K562 (cell line): ENCODE measurements around the gene HPRT1. TPM values are rescaled to one million over a fixed set of nuclear protein-coding genes. Genes with fewer than 3 reads are reported as not detected.

Experiments used
- ATAC-seq: fragments of 200-7000 bp; cut with Tn5 transposase; 3 replicates; pipeline ENCODE4 v1.9.1; 2020; ENCODE audit warnings: moderate library complexity
- BruUV-seq: library from RNA; stranded (reverse); fragments of 400-500 nt; replicated peaks from 2 replicates; lab custom pipeline; 2021; lab: Mats Ljungman, UMichigan
- CTCF ChIA-PET: fragments of 300-600 bp; formaldehyde crosslinking; extraction: SDS; loops from one replicate; lab custom pipeline; 2021; ENCODE audit warnings: low intra/inter-chr PET ratio; lab: Yijun Ruan, JAX
- POLR2A ChIA-PET: fragments of 300-600, 350-650 bp; sonication (Branson Sonifier 250); formaldehyde crosslinking; extraction: SDS; loops from one replicate; lab custom pipeline; 2021; ENCODE audit warnings: antibody characterized with exemption, inconsistent platforms; lab: Yijun Ruan, JAX
- DNase-seq, 4 experiments: peaks; one replicate each; pipeline versions ENCODE4 v3.0.0 to v3.0.0-alpha.2; 2011 to 2018; ENCODE audit warnings: low spot score in 3 of 4, mixed read lengths in 3 of 4; ENCODE audit errors: extremely low read depth in 1 of 4
- FAIRE-seq: peaks from 2 replicates; lab custom pipeline; 2011; peaks lifted over from hg19 to GRCh38; lab: Jason Lieb, UNC
- H2AFZ ChIP-seq: 2 replicates; pipeline ENCODE4 v1.6.0; 2011; ENCODE audit warnings: low read depth, low read length, control low read depth, inconsistent platforms
- H3K27ac ChIP-seq: fragments of 200-600 bp; 3 replicates; pipeline ENCODE4 v1.8.0; 2011; ENCODE audit warnings: low read depth, mild to moderate bottlenecking, control low read depth, inconsistent platforms, low read length, moderate library complexity, mixed read lengths; ENCODE audit errors: extremely low read depth
- H3K27me3 ChIP-seq, 2 experiments: fragments of 300-600 bp in 1 of 2; 2 replicates in 1 of 2; 3 replicates in 1 of 2; pipeline versions ENCODE4 v1.6.0 to v1.8.0; 2011; ENCODE audit warnings: inconsistent platforms in 2 of 2, low read length in 2 of 2, mild to moderate bottlenecking in 1 of 2, mixed read lengths in 1 of 2, moderate library complexity in 1 of 2; ENCODE audit not compliant: control insufficient read depth in 2 of 2, insufficient read depth in 2 of 2
- H3K36me3 ChIP-seq: fragments of 300-600 bp; 3 replicates; pipeline ENCODE4 v1.8.0; 2011; ENCODE audit warnings: mild to moderate bottlenecking, low read length, inconsistent platforms; ENCODE audit not compliant: control insufficient read depth, insufficient read depth
- H3K4me1 ChIP-seq, 2 experiments: fragments of 200-600 bp in 1 of 2; replicated peaks in 1 of 2; 2 replicates in 1 of 2; 3 replicates in 1 of 2; pipeline versions ENCODE4 v1.5.1 to v1.8.0; 2011; ENCODE audit warnings: inconsistent platforms in 2 of 2, low read length in 2 of 2, mild to moderate bottlenecking in 1 of 2, mixed read lengths in 1 of 2, moderate library complexity in 1 of 2; ENCODE audit not compliant: control insufficient read depth in 2 of 2, insufficient read depth in 2 of 2
- H3K4me2 ChIP-seq: 2 replicates; pipeline ENCODE4 v1.6.1; 2011; ENCODE audit warnings: low read length, control low read depth, inconsistent platforms, mixed read lengths; ENCODE audit not compliant: insufficient read depth
- H3K4me3 ChIP-seq: fragments of 200-600 bp; sonication (generic), shearing (Covaris generic); 2 replicates; pipeline ENCODE4 v1.5.1; 2016; ENCODE audit warnings: control low read depth, inconsistent platforms
- H3K79me2 ChIP-seq: fragments of 200-600 bp; 3 replicates; pipeline ENCODE4 v1.8.0; 2011; ENCODE audit warnings: low read length, inconsistent platforms; ENCODE audit not compliant: control insufficient read depth, insufficient read depth
- H3K9ac ChIP-seq, 2 experiments: 2 replicates each; pipeline versions ENCODE4 v1.6.0 to v1.6.1; 2011; ENCODE audit warnings: low read depth in 2 of 2, low read length in 2 of 2, control low read depth in 1 of 2, inconsistent platforms in 1 of 2, mild to moderate bottlenecking in 1 of 2, mixed read lengths in 1 of 2; ENCODE audit not compliant: insufficient read depth in 1 of 2
- H3K9me1 ChIP-seq: one replicate; pipeline ENCODE4 v1.6.0; 2011; ENCODE audit warnings: inconsistent platforms, mild to moderate bottlenecking, low read length, moderate library complexity; ENCODE audit not compliant: control insufficient read depth, insufficient read depth
- H3K9me3 ChIP-seq: replicated peaks from 2 replicates; pipeline ENCODE4 v1.5.1; 2011; ENCODE audit warnings: low read depth, low read length, inconsistent platforms; ENCODE audit not compliant: control insufficient read depth, insufficient read depth
- H4K20me1 ChIP-seq: replicated peaks from 2 replicates; pipeline ENCODE4 v1.6.1; 2011; ENCODE audit warnings: low read length, inconsistent platforms, mixed read lengths; ENCODE audit not compliant: control insufficient read depth, insufficient read depth
- CBFA2T2 ChIP-seq: fragments of 450-650 bp; conservative IDR thresholded peaks from 2 replicates; pipeline ENCODE4 v1.6.1; 2017; ENCODE audit warnings: mild to moderate bottlenecking
- CHCHD3 ChIP-seq: fragments of 250-450 bp; sonication (Bioruptor Pico); IDR thresholded peaks from 2 replicates; pipeline ENCODE4 v2.1.2; 2022; ENCODE audit warnings: mild to moderate bottlenecking
- HOXB6 ChIP-seq: fragments of 250-450 bp; sonication (Bioruptor Pico); IDR thresholded peaks from 2 replicates; pipeline ENCODE4 v1.5.1; 2022; ENCODE audit warnings: mild to moderate bottlenecking, borderline replicate concordance
- JUND ChIP-seq, 2 experiments: IDR thresholded peaks; 2 replicates in 1 of 2; 3 replicates in 1 of 2; pipeline ENCODE4 v1.6.1; 2011; ENCODE audit warnings: borderline replicate concordance in 2 of 2, low read depth in 2 of 2, low read length in 2 of 2, improper control_type of control experiment in 1 of 2, missing biosample characterization in 1 of 2, missing genetic modification characterization in 1 of 2, missing genetic modification reagents in 1 of 2
- NR2C2 ChIP-seq, 2 experiments: fragments of 200-800 bp in 1 of 2; sonication (Bioruptor generic) in 1 of 2; sonication (generic) in 1 of 2; formaldehyde crosslinking in 1 of 2; IDR thresholded peaks; 2 replicates each; pipeline versions ENCODE4 v1.6.1 to v1.8.0; 2016 to 2022; ENCODE audit warnings: mild to moderate bottlenecking in 1 of 2, missing compliant biosample characterization in 1 of 2, missing genetic modification characterization in 1 of 2, missing genetic modification reagents in 1 of 2
- RFX7 ChIP-seq: fragments of 250-450 bp; sonication (Bioruptor Pico); IDR thresholded peaks from 2 replicates; pipeline ENCODE4 v1.5.1; 2021; ENCODE audit warnings: mild to moderate bottlenecking
- SIN3A ChIP-seq, 2 experiments: fragments of 150-350 bp in 1 of 2; IDR thresholded peaks; 2 replicates each; pipeline ENCODE4 v1.6.1; 2011 to 2016; ENCODE audit warnings: borderline replicate concordance in 2 of 2, low read depth in 2 of 2, low read length in 2 of 2, mild to moderate bottlenecking in 2 of 2, moderate library complexity in 2 of 2; ENCODE audit not compliant: control insufficient read depth in 1 of 2
- SIN3B ChIP-seq: fragments of 450-650 bp; IDR thresholded peaks from 2 replicates; pipeline ENCODE4 v1.6.1; 2017; ENCODE audit warnings: low read depth, mild to moderate bottlenecking, moderate library complexity
- TCF7 ChIP-seq: sonication (generic); IDR thresholded peaks from 2 replicates; pipeline ENCODE4 v1.6.1; 2016; ENCODE audit warnings: antibody characterized with exemption, borderline replicate concordance
- TEAD2 ChIP-seq: fragments of 450-650 bp; IDR thresholded peaks from 2 replicates; pipeline ENCODE4 v1.6.1; 2016; ENCODE audit warnings: missing genetic modification characterization, control low read depth, missing compliant biosample characterization
- WHSC1 ChIP-seq: IDR thresholded peaks from one replicate; pipeline ENCODE4 v1.6.1; 2012; ENCODE audit warnings: low read length, control low read depth, inconsistent platforms
- WGBS: fragments of 100-300 bp; shearing (Covaris generic); methylation state at CpG from one replicate; pipeline ENCODE4 v1.1.6; 2016; ENCODE audit warnings: low coverage, mixed read lengths; ENCODE audit not compliant: insufficient coverage; ENCODE audit errors: missing lambda C conversion rate; 5-methylcytosine and 5-hydroxymethylcytosine counted together
- in situ Hi-C: fragments of 300-500 bp; cut with MboI; formaldehyde crosslinking; loops from 4 replicates; pipeline ENCODE4 v1.15.0; 2018; ENCODE audit warnings: inconsistent platforms, mixed read lengths
- intact Hi-C: fragments of 100-400 bp; cut with micrococcal nuclease; formaldehyde crosslinking; loops from 2 replicates; pipeline ENCODE4 v1.14.2; 2022
- polyA plus RNA-seq, 8 experiments: library from polyadenylated mRNA; depleted of rRNA in 4 of 8; stranded (reverse) in 5 of 8; unstranded in 3 of 8; fragments of >200 nt; fragmentation: Nextera tagmentation in 2 of 8; fragmentation: Illumina TruSeq in 1 of 8; extraction: Ambion mirVana in 2 of 8; extraction: Trizol in 1 of 8; gene quantifications; 2 replicates each; pipeline versions ENCODE4 v1.2.1 to v1.2.3, GENCODE V29; 2011 to 2014; ENCODE audit warnings: inconsistent platforms in 1 of 8, missing spikeins in 1 of 8
- total RNA-seq, 7 experiments: library from RNA; depleted of rRNA in 6 of 7; stranded (reverse); fragments of >200 nt in 6 of 7; fragmentation: Illumina TruSeq in 2 of 7; extraction: Trizol in 2 of 7; gene quantifications; 2 replicates each; pipeline versions ENCODE4 v1.2.1 to v1.2.3, GENCODE V29; 2011 to 2021; ENCODE audit warnings: low replicate concordance in 1 of 7
- TF ChIP-seq, protein P1 (sequence below): fragments of 200-800 bp; sonication (Bioruptor generic); IDR thresholded peaks from 2 replicates; pipeline ENCODE4 v1.6.1; 2017; ENCODE audit warnings: missing genetic modification characterization, missing compliant biosample characterization
- TF ChIP-seq, protein P2 (sequence below): fragments of 450-650 bp; conservative IDR thresholded peaks from 2 replicates; pipeline ENCODE4 v1.6.1; 2016; ENCODE audit warnings: missing genetic modification characterization, low read depth, mild to moderate bottlenecking, missing compliant biosample characterization, moderate library complexity
- TF ChIP-seq, protein P3 (sequence below): fragments of 250-450 bp; sonication (Bioruptor Pico); IDR thresholded peaks from 2 replicates; pipeline ENCODE4 v1.8.0; 2021; ENCODE audit warnings: moderate library complexity, mild to moderate bottlenecking, inconsistent platforms
- TF ChIP-seq, protein P4 (sequence below): sonication (generic); formaldehyde crosslinking; IDR thresholded peaks from 2 replicates; pipeline ENCODE4 v1.8.1; 2023; ENCODE audit warnings: mild to moderate bottlenecking, missing genetic modification reagents

The HPRT1 gene
- total and polyA plus RNA-seq, 9 of the 15 experiments (the other 6 are each of a cell fraction or from before 2014, with no cell fraction given), result 24.4 to 158 (median 104) TPM

DNA sequence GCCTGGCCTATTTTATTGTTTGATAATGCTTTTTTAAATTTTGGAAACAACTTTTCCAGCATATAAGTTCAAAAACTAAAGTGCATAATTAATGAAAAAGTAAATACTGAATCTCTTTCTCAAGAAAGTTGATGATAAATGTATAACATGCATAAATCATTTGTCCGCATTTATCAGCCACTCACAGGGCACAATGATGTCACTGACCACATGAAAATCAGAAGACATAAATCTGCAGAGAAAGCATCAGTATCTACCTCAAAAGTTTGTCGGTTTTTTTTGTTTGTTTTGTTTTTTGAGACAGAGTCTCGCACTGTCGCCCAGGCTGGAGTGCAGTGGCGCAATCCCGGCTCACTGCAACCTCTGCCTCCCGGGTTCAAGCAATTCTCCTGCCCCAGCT lies 5.5 kb upstream of the HPRT1 start:
- BruUV-seq, result no TSS peak
- H3K27me3 ChIP-seq, result no peaks in the 10 kb centered on the region
- H3K9ac ChIP-seq, result no peak overlapping the region
- H3K4me3 ChIP-seq, result no peak overlapping the region
- intact Hi-C loops, result no loop called here
- no peaks in the 10 kb centered on the region for H3K36me3 ChIP-seq
- H2AFZ ChIP-seq, result no peak overlapping the region
- H3K27ac ChIP-seq, result no peak overlapping the region
- no peaks in the 10 kb centered on the region for H3K9me3 ChIP-seq
- POLR2A ChIA-PET, result no interaction called here
- H3K9me1 ChIP-seq, result no peaks in the 10 kb centered on the region
- H3K79me2 ChIP-seq, result no peaks in the 10 kb centered on the region
- H3K4me1 ChIP-seq, result peaks cover 12 to 13% of the 10 kb centered on the region in 2 experiments; a peak in 4 of 5 replicates
- no peaks in the 10 kb centered on the region for H4K20me1 ChIP-seq
- H3K4me2 ChIP-seq, result no peak overlapping the region
- WGBS, result 24% methylated on average over 7 of the region's 7 CpGs
- CTCF ChIA-PET, result no interaction called here
- DNase-seq, result peak in 1 of 4 experiments; percentile 20
- no peak for ATAC-seq
- no peak for FAIRE-seq
- in situ Hi-C loops, result no loop called here
- TF ChIP-seq TCF7, result no peak
- TF ChIP-seq RFX7, result no peak
- TF ChIP-seq, protein P1, sequence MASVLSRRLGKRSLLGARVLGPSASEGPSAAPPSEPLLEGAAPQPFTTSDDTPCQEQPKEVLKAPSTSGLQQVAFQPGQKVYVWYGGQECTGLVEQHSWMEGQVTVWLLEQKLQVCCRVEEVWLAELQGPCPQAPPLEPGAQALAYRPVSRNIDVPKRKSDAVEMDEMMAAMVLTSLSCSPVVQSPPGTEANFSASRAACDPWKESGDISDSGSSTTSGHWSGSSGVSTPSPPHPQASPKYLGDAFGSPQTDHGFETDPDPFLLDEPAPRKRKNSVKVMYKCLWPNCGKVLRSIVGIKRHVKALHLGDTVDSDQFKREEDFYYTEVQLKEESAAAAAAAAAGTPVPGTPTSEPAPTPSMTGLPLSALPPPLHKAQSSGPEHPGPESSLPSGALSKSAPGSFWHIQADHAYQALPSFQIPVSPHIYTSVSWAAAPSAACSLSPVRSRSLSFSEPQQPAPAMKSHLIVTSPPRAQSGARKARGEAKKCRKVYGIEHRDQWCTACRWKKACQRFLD, result no peak
- TF ChIP-seq, protein P2, sequence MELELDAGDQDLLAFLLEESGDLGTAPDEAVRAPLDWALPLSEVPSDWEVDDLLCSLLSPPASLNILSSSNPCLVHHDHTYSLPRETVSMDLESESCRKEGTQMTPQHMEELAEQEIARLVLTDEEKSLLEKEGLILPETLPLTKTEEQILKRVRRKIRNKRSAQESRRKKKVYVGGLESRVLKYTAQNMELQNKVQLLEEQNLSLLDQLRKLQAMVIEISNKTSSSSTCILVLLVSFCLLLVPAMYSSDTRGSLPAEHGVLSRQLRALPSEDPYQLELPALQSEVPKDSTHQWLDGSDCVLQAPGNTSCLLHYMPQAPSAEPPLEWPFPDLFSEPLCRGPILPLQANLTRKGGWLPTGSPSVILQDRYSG, result no peak
- TF ChIP-seq NR2C2 (CRISPR knock-in tag; IDR thresholded peaks at IDR 0.05), result no peak
- TF ChIP-seq NR2C2 (tag; IDR thresholded peaks at IDR 0.05), result no peak
- no peak for TF ChIP-seq WHSC1
- TF ChIP-seq TEAD2, result no peak
- no peak for TF ChIP-seq SIN3B
- TF ChIP-seq HOXB6, result no peak
- TF ChIP-seq, protein P3, sequence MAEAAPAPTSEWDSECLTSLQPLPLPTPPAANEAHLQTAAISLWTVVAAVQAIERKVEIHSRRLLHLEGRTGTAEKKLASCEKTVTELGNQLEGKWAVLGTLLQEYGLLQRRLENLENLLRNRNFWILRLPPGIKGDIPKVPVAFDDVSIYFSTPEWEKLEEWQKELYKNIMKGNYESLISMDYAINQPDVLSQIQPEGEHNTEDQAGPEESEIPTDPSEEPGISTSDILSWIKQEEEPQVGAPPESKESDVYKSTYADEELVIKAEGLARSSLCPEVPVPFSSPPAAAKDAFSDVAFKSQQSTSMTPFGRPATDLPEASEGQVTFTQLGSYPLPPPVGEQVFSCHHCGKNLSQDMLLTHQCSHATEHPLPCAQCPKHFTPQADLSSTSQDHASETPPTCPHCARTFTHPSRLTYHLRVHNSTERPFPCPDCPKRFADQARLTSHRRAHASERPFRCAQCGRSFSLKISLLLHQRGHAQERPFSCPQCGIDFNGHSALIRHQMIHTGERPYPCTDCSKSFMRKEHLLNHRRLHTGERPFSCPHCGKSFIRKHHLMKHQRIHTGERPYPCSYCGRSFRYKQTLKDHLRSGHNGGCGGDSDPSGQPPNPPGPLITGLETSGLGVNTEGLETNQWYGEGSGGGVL (CRISPR knock-in tag), result no peak
- TF ChIP-seq CBFA2T2, result peak; percentile 29; the same call in 1 of the 2 replicates
- TF ChIP-seq CHCHD3, result no peak
- peak; percentile 79 for TF ChIP-seq JUND (IDR thresholded peaks at IDR 0.05; ENCODE audit: borderline replicate concordance, low read depth, low read length)
- peak; percentile 63; the same call in 1 of the 3 replicates for TF ChIP-seq JUND (tag; IDR thresholded peaks at IDR 0.05; ENCODE audit: borderline replicate concordance, low read depth, low read length)
- TF ChIP-seq, protein P4, sequence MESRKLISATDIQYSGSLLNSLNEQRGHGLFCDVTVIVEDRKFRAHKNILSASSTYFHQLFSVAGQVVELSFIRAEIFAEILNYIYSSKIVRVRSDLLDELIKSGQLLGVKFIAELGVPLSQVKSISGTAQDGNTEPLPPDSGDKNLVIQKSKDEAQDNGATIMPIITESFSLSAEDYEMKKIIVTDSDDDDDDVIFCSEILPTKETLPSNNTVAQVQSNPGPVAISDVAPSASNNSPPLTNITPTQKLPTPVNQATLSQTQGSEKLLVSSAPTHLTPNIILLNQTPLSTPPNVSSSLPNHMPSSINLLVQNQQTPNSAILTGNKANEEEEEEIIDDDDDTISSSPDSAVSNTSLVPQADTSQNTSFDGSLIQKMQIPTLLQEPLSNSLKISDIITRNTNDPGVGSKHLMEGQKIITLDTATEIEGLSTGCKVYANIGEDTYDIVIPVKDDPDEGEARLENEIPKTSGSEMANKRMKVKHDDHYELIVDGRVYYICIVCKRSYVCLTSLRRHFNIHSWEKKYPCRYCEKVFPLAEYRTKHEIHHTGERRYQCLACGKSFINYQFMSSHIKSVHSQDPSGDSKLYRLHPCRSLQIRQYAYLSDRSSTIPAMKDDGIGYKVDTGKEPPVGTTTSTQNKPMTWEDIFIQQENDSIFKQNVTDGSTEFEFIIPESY (CRISPR knock-in tag), result no peak
- no peak for TF ChIP-seq SIN3A (IDR thresholded peaks at IDR 0.05; ENCODE audit: borderline replicate concordance in 2 of 2, control insufficient read depth in 1 of 2, low read depth in 2 of 2, low read length in 2 of 2)
